HepG2 (cell line): ENCODE measurements around the gene SHTN1. TPM values are rescaled to one million over a fixed set of nuclear protein-coding genes. Genes with fewer than 3 reads are reported as not detected.

Experiments used
- ATAC-seq: fragments of 200-7000 bp; cut with Tn5 transposase; 3 replicates; pipeline ENCODE4 v1.9.1; 2020; ENCODE audit warnings: mild to moderate bottlenecking, moderate library complexity
- BruUV-seq: library from RNA; stranded (reverse); fragments of 400-500 nt; replicated peaks from 2 replicates; lab custom pipeline; 2021; lab: Mats Ljungman, UMichigan
- CTCF ChIA-PET: fragments of 300-600 bp; formaldehyde crosslinking; extraction: SDS; loops from one replicate; lab custom pipeline; 2021; ENCODE audit warnings: low total read pairs, inconsistent platforms, low intra/inter-chr PET ratio; lab: Yijun Ruan, JAX
- POLR2A ChIA-PET: fragments of 350-600 bp; sonication (Branson Sonifier 250); formaldehyde crosslinking; loops from one replicate; lab custom pipeline; 2020; ENCODE audit warnings: antibody characterized with exemption, inconsistent platforms; lab: Yijun Ruan, JAX
- DNase-seq: peaks from one replicate; pipeline ENCODE4 v3.0.0-alpha.2; 2015; ENCODE audit warnings: low spot score
- FAIRE-seq: peaks from 3 replicates; lab custom pipeline; 2011; peaks lifted over from hg19 to GRCh38; lab: Jason Lieb, UNC
- H2AFZ ChIP-seq: one replicate; pipeline ENCODE4 v1.6.1; 2011; ENCODE audit warnings: low read length, inconsistent platforms
- H3K27ac ChIP-seq: fragments of 300-600 bp; 3 replicates; pipeline ENCODE4 v1.8.0; 2011; ENCODE audit warnings: mixed run types, mild to moderate bottlenecking, mixed read lengths, low read length, inconsistent platforms; ENCODE audit not compliant: insufficient read depth; ENCODE audit errors: extremely low read length
- H3K27me3 ChIP-seq, 2 experiments: fragments of 200-600 bp in 1 of 2; 2 replicates in 1 of 2; 3 replicates in 1 of 2; pipeline versions ENCODE4 v1.6.0 to v1.8.0; 2011; ENCODE audit warnings: low read length in 2 of 2, mild to moderate bottlenecking in 2 of 2, moderate library complexity in 2 of 2, inconsistent platforms in 1 of 2; ENCODE audit not compliant: insufficient read depth in 2 of 2, control insufficient read depth in 1 of 2
- H3K36me3 ChIP-seq, 2 experiments: fragments of 200-600 bp in 1 of 2; replicated peaks in 1 of 2; 2 replicates in 1 of 2; 3 replicates in 1 of 2; pipeline versions ENCODE4 v1.5.1 to v1.8.0; 2011; ENCODE audit warnings: low read length in 2 of 2, inconsistent platforms in 1 of 2; ENCODE audit not compliant: insufficient read depth in 2 of 2, control insufficient read depth in 1 of 2
- H3K4me1 ChIP-seq: 2 replicates; pipeline ENCODE4 v1.5.1; 2012; ENCODE audit warnings: low read length, inconsistent platforms; ENCODE audit not compliant: insufficient read depth
- H3K4me2 ChIP-seq: 2 replicates; pipeline ENCODE4 v1.6.0; 2011; ENCODE audit warnings: low read depth, low read length, inconsistent platforms
- H3K4me3 ChIP-seq, 3 experiments: fragments of 200-600 bp in 1 of 3; sonication (generic), shearing (Covaris generic) in 1 of 3; replicated peaks in 1 of 3; 2 replicates each; pipeline ENCODE4 v1.5.1; 2011 to 2016; ENCODE audit warnings: low read length in 3 of 3, inconsistent platforms in 2 of 3, low read depth in 2 of 3, mild to moderate bottlenecking in 2 of 3, control low read depth in 1 of 3, mixed read lengths in 1 of 3; ENCODE audit not compliant: insufficient read depth in 1 of 3
- H3K79me2 ChIP-seq: one replicate; pipeline ENCODE4 v1.6.1; 2011; ENCODE audit warnings: low read length, inconsistent platforms; ENCODE audit not compliant: insufficient read depth
- H3K9ac ChIP-seq: 2 replicates; pipeline ENCODE4 v1.6.0; 2011; ENCODE audit warnings: mild to moderate bottlenecking, low read depth, low read length, inconsistent platforms; ENCODE audit not compliant: insufficient read depth
- H3K9me3 ChIP-seq: 2 replicates; pipeline ENCODE4 v1.5.1; 2012; ENCODE audit warnings: mild to moderate bottlenecking, low read length
- H4K20me1 ChIP-seq: 2 replicates; pipeline ENCODE4 v1.6.0; 2011; ENCODE audit warnings: inconsistent platforms, mild to moderate bottlenecking, low read length, moderate library complexity; ENCODE audit not compliant: insufficient read depth
- FOXA1 ChIP-seq, 2 experiments: fragments of 450-650 bp in 1 of 2; sonication (generic) in 1 of 2; formaldehyde crosslinking in 1 of 2; IDR thresholded peaks; 2 replicates each; pipeline versions ENCODE4 v1.4.0 to v1.6.1; 2016 to 2020; ENCODE audit warnings: missing genetic modification reagents in 1 of 2
- WGBS: methylation state at CpG from one replicate; pipeline ENCODE4 v1.1.6; 2017; ENCODE audit warnings: low lambda C conversion rate; 5-methylcytosine and 5-hydroxymethylcytosine counted together
- in situ Hi-C: cut with HindIII; loops from 2 replicates; pipeline ENCODE4 v1.10.0; 2017; ENCODE audit warnings: low pct_unique_long_range_greater_than_20kb; ENCODE audit not compliant: extremely low pct_ligation_motif_present
- intact Hi-C: fragments of 100-400 bp; cut with micrococcal nuclease; formaldehyde crosslinking; loops from one replicate; pipeline ENCODE4 v1.10.0; 2022; ENCODE audit not compliant: unreplicated experiment
- polyA plus RNA-seq, 8 experiments: library from polyadenylated mRNA; depleted of rRNA in 3 of 8; stranded (reverse) in 7 of 8; unstranded in 1 of 8; fragments of >200 nt; fragmentation: Illumina TruSeq in 4 of 8; extraction: Trizol in 4 of 8; gene quantifications; 2 replicates each; pipeline versions ENCODE4 v1.2.1 to v1.2.3, GENCODE V29; 2011 to 2016; ENCODE audit warnings: low read depth in 4 of 8, missing spikeins in 1 of 8, mixed read lengths in 1 of 8; ENCODE audit not compliant: insufficient read depth in 1 of 8
- total RNA-seq, 5 experiments: library from RNA; depleted of rRNA; stranded (reverse); fragments of >200 nt; fragmentation: Illumina TruSeq; extraction: Trizol; gene quantifications; 2 replicates each; pipeline ENCODE4 v1.2.3, GENCODE V29; 2016; ENCODE audit warnings: low read depth in 1 of 5
- TF ChIP-seq, protein P1 (sequence below): sonication (generic); formaldehyde crosslinking; IDR thresholded peaks from 2 replicates; pipeline ENCODE4 v1.4.0; 2020; ENCODE audit warnings: missing genetic modification reagents, borderline replicate concordance

The SHTN1 gene
- total and polyA plus RNA-seq, 2 of the 13 experiments (the other 11 are each of a cell fraction or from before 2014, with no cell fraction given): 11.3 to 15.6 TPM

- WGBS: 39% methylated on average over 17 of the region's 17 CpGs
- CTCF ChIA-PET: no interaction called here
- no peak for ATAC-seq
These were observed 170.7 kb downstream of the SHTN1 start for GRCh38 chr10:116833986-116834985.

More at GRCh38 chr10:116833986-116834985, 170.7 kb downstream of the SHTN1 start:
- TF ChIP-seq, protein P1, sequence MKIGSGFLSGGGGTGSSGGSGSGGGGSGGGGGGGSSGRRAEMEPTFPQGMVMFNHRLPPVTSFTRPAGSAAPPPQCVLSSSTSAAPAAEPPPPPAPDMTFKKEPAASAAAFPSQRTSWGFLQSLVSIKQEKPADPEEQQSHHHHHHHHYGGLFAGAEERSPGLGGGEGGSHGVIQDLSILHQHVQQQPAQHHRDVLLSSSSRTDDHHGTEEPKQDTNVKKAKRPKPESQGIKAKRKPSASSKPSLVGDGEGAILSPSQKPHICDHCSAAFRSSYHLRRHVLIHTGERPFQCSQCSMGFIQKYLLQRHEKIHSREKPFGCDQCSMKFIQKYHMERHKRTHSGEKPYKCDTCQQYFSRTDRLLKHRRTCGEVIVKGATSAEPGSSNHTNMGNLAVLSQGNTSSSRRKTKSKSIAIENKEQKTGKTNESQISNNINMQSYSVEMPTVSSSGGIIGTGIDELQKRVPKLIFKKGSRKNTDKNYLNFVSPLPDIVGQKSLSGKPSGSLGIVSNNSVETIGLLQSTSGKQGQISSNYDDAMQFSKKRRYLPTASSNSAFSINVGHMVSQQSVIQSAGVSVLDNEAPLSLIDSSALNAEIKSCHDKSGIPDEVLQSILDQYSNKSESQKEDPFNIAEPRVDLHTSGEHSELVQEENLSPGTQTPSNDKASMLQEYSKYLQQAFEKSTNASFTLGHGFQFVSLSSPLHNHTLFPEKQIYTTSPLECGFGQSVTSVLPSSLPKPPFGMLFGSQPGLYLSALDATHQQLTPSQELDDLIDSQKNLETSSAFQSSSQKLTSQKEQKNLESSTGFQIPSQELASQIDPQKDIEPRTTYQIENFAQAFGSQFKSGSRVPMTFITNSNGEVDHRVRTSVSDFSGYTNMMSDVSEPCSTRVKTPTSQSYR (CRISPR knock-in tag): peak; percentile 36; the same call in 1 of the 2 replicates
- TF ChIP-seq FOXA1 (IDR thresholded peaks at IDR 0.05): no peak
- TF ChIP-seq FOXA1 (CRISPR knock-in tag; IDR thresholded peaks at IDR 0.05): no peak
- Histone ChIP-seq H3K27me3 (peaks cover 3 to 6% of the 10 kb centered on the region in 2 experiments; a peak in 3 of 5 replicates), H3K4me2 (no peak overlapping the region), H3K9ac (no peak overlapping the region), H2AFZ (no peak overlapping the region), H3K4me1 (peaks cover 14% of the 10 kb centered on the region), H3K27ac (no peak overlapping the region), H3K9me3 (no peaks in the 10 kb centered on the region), H4K20me1 (no peaks in the 10 kb centered on the region), H3K4me3 (no peak overlapping the region), H3K79me2 (no peaks in the 10 kb centered on the region), H3K36me3 (no peaks in the 10 kb centered on the region)
- no peak for DNase-seq
- no TSS peak for BruUV-seq
- POLR2A ChIA-PET: no interaction called here
- intact Hi-C loops: no loop called here
- in situ Hi-C loops: no loop called here
- FAIRE-seq: no peak
